HepG2 (cell line): ENCODE measurements around the gene DNAJC11. TPM values are rescaled to one million over a fixed set of nuclear protein-coding genes. Genes with fewer than 3 reads are reported as not detected.

Experiments used
- FOXK2 ChIP-seq: fragments of 450-650 bp; IDR thresholded peaks from 2 replicates; pipeline ENCODE4 v1.6.1; 2016
- HNRNPUL1 ChIP-seq: fragments of 200-400 bp; formaldehyde crosslinking; IDR thresholded peaks from 2 replicates; pipeline ENCODE4 v1.6.1; 2017; ENCODE audit warnings: low read depth, mild to moderate bottlenecking, low read length, moderate library complexity
- HOXA3 ChIP-seq: sonication (generic); formaldehyde crosslinking; IDR thresholded peaks from 2 replicates; pipeline ENCODE4 v1.5.0; 2020; ENCODE audit warnings: missing genetic modification reagents
- MBNL3 ChIP-seq: fragments of 250-450 bp; sonication (Bioruptor Pico); conservative IDR thresholded peaks from 2 replicates; pipeline ENCODE4 v1.8.0; 2022; ENCODE audit warnings: mild to moderate bottlenecking, inconsistent platforms
- NFYC ChIP-seq: IDR thresholded peaks from 2 replicates; pipeline ENCODE4 v1.6.1; 2016; ENCODE audit warnings: missing genetic modification reagents, missing compliant biosample characterization
- SMYD3 ChIP-seq: sonication (generic); formaldehyde crosslinking; IDR thresholded peaks from 2 replicates; pipeline ENCODE4 v1.8.1; 2023; ENCODE audit warnings: mild to moderate bottlenecking, missing genetic modification reagents
- ZHX2 ChIP-seq, 2 experiments: sonication (generic) in 1 of 2; formaldehyde crosslinking in 1 of 2; IDR thresholded peaks; 2 replicates each; pipeline versions ENCODE4 v1.6.1 to v1.9.0; 2014 to 2022; ENCODE audit warnings: antibody characterized with exemption in 1 of 2, borderline replicate concordance in 1 of 2, inconsistent platforms in 1 of 2, low read depth in 1 of 2, missing genetic modification reagents in 1 of 2
- ZNF367 ChIP-seq: sonication (generic); formaldehyde crosslinking; IDR thresholded peaks from 2 replicates; pipeline ENCODE4 v1.4.0; 2020; ENCODE audit warnings: missing genetic modification reagents, borderline replicate concordance
- ZNF501 ChIP-seq: sonication (generic); formaldehyde crosslinking; IDR thresholded peaks from 2 replicates; pipeline ENCODE4 v1.5.1; 2020; ENCODE audit warnings: mild to moderate bottlenecking, moderate library complexity, missing genetic modification reagents
- ZNF784 ChIP-seq: sonication (generic); formaldehyde crosslinking; IDR thresholded peaks from 2 replicates; pipeline ENCODE4 v1.5.1; 2020; ENCODE audit warnings: missing genetic modification reagents, mild to moderate bottlenecking, borderline replicate concordance
- ZZZ3 ChIP-seq: sonication (generic); formaldehyde crosslinking; IDR thresholded peaks from 2 replicates; pipeline ENCODE4 v1.4.0; 2020; ENCODE audit warnings: missing genetic modification reagents, mild to moderate bottlenecking, borderline replicate concordance
- polyA plus RNA-seq, 8 experiments: library from polyadenylated mRNA; depleted of rRNA in 3 of 8; stranded (reverse) in 7 of 8; unstranded in 1 of 8; fragments of >200 nt; fragmentation: Illumina TruSeq in 4 of 8; extraction: Trizol in 4 of 8; gene quantifications; 2 replicates each; pipeline versions ENCODE4 v1.2.1 to v1.2.3, GENCODE V29; 2011 to 2016; ENCODE audit warnings: low read depth in 4 of 8, missing spikeins in 1 of 8, mixed read lengths in 1 of 8; ENCODE audit not compliant: insufficient read depth in 1 of 8
- total RNA-seq, 5 experiments: library from RNA; depleted of rRNA; stranded (reverse); fragments of >200 nt; fragmentation: Illumina TruSeq; extraction: Trizol; gene quantifications; 2 replicates each; pipeline ENCODE4 v1.2.3, GENCODE V29; 2016; ENCODE audit warnings: low read depth in 1 of 5
- TF ChIP-seq, protein P1 (sequence below): sonication (generic); formaldehyde crosslinking; IDR thresholded peaks from 2 replicates; pipeline ENCODE4 v1.8.1; 2023; ENCODE audit warnings: missing genetic modification reagents, mild to moderate bottlenecking, borderline replicate concordance
- TF ChIP-seq, protein P2 (sequence below): sonication (generic); formaldehyde crosslinking; IDR thresholded peaks from 2 replicates; pipeline ENCODE4 v1.8.1; 2023; ENCODE audit warnings: mild to moderate bottlenecking, moderate library complexity, missing genetic modification reagents
- TF ChIP-seq, protein P3 (sequence below): IDR thresholded peaks from 2 replicates; pipeline ENCODE4 v1.6.1; 2016; ENCODE audit warnings: low read depth, missing genetic modification reagents, missing compliant biosample characterization

Gene DNAJC11
- total and polyA plus RNA-seq, 2 of the 13 experiments (the other 11 are each of a cell fraction or from before 2014, with no cell fraction given) = 25.1 to 47.6 TPM

DNA sequence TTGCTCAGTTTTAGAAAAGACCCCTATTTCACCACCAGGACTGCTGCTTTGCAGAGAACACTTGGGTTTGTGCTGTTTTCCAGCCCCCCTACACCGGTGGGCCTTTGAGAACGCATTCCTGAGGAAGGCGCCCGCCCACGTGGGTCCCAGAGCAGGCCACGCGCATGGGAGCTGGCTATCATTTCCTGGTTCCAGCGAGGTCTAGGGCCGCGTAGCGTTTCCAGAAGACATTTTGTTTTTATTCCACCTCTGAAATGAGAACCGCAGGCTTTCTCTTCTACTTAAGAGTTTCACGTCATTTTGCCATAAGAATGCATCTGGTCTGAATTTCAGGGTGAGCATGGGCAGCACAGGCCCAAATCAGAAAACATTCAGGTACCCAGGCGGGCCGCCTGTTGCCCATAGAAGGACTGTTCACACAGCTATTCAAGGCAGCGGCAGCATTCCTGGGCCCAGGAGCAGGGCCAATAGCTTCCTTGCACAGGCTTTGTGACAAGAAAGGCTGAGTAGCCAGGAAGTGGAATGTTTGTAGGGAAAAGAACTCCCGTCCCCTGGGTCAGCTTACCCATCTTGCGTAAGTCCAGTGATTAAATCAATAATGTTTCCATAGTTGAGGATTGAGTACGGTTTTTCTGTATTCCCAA, 97.6 kb downstream of the DNAJC11 start (continued):
- TF ChIP-seq ZHX2 (IDR thresholded peaks at IDR 0.05; ENCODE audit: low read depth) (no peak; the same call in 1 of the 2 replicates), ZHX2 (CRISPR knock-in tag; IDR thresholded peaks at IDR 0.05; ENCODE audit: borderline replicate concordance) (no peak), HNRNPUL1 (no peak), SMYD3 (CRISPR knock-in tag) (peak; percentile 84; the same call in 1 of the 2 replicates), NFYC (CRISPR knock-in tag) (peak; percentile 46), ZNF501 (CRISPR knock-in tag) (peak; percentile 55; the same call in 1 of the 2 replicates), FOXK2 (no peak), ZZZ3 (CRISPR knock-in tag) (no peak), MBNL3 (CRISPR knock-in tag) (no peak), ZNF367 (CRISPR knock-in tag) (no peak), HOXA3 (CRISPR knock-in tag) (peak; percentile 70), ZNF784 (CRISPR knock-in tag) (no peak)
- TF ChIP-seq, protein P1, sequence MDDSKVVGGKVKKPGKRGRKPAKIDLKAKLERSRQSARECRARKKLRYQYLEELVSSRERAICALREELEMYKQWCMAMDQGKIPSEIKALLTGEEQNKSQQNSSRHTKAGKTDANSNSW = no peak
- TF ChIP-seq, protein P2, sequence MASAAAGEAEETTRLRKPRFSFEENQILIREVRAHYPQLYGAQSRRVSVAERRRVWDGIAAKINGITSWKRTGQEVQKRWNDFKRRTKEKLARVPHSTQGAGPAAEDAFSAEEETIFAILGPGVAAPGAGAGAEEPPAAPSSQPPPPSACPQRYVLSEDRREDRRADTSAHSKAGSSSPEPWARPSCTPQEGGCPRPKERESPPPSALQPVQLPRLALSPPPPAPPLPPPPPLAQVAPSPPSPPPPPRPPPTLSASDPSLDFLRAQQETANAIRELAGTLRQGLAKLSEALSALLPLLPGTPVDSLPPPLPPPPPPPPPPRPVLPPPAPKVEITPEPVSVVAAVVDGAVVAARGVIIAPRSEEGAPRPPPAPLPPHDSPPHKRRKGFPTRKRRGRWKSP (CRISPR knock-in tag) = peak; percentile 50; the same call in 1 of the 2 replicates
- TF ChIP-seq, protein P3, sequence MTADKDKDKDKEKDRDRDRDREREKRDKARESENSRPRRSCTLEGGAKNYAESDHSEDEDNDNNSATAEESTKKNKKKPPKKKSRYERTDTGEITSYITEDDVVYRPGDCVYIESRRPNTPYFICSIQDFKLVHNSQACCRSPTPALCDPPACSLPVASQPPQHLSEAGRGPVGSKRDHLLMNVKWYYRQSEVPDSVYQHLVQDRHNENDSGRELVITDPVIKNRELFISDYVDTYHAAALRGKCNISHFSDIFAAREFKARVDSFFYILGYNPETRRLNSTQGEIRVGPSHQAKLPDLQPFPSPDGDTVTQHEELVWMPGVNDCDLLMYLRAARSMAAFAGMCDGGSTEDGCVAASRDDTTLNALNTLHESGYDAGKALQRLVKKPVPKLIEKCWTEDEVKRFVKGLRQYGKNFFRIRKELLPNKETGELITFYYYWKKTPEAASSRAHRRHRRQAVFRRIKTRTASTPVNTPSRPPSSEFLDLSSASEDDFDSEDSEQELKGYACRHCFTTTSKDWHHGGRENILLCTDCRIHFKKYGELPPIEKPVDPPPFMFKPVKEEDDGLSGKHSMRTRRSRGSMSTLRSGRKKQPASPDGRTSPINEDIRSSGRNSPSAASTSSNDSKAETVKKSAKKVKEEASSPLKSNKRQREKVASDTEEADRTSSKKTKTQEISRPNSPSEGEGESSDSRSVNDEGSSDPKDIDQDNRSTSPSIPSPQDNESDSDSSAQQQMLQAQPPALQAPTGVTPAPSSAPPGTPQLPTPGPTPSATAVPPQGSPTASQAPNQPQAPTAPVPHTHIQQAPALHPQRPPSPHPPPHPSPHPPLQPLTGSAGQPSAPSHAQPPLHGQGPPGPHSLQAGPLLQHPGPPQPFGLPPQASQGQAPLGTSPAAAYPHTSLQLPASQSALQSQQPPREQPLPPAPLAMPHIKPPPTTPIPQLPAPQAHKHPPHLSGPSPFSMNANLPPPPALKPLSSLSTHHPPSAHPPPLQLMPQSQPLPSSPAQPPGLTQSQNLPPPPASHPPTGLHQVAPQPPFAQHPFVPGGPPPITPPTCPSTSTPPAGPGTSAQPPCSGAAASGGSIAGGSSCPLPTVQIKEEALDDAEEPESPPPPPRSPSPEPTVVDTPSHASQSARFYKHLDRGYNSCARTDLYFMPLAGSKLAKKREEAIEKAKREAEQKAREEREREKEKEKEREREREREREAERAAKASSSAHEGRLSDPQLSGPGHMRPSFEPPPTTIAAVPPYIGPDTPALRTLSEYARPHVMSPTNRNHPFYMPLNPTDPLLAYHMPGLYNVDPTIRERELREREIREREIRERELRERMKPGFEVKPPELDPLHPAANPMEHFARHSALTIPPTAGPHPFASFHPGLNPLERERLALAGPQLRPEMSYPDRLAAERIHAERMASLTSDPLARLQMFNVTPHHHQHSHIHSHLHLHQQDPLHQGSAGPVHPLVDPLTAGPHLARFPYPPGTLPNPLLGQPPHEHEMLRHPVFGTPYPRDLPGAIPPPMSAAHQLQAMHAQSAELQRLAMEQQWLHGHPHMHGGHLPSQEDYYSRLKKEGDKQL = no peak
